HG02981 (cell line): ENCODE results near the gene CDH22.

Experiments used
- ATAC-seq: cut with Tn5 transposase; IDR thresholded peaks from one replicate; pipeline ENCODE4 v1.9.1; 2021; ENCODE audit warnings: mild to moderate bottlenecking, moderate library complexity; ENCODE audit not compliant: unreplicated experiment

The CDH22 gene

DNA sequence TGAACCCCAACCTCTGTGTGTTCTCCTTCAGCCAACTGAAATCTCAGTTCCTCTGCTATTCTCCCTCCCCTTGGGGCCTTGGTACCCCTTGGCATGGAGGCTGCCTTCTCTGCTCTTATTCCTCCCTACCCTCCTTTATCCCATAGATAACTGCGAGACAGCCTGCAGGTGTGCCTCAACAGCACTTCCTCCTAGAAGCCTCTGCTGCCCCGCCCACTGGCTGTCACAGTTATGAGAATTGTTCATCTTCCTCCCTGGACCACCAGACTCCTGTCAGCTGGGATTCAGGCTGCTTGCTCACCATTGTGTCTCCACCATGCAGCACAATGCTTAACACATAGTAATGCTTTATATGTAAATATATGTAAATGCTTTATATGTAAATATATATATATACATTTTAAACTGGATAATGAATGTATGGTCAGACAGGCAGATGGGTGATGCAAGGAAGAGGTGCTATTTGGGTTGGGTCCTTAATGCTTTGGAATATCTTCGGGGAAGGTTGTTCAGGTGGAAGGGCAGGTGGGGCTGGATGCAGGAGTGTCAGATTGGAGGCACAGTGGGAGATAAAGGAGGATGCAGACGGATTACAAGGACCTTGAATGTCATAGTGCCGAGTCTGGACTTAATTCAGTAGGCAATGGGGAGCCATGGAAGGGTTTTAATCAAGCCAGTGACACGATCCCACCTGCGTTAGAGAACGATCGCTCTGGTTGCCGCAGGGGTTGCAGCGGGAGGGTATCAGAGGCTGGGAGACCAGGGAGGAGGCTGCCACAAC lies 4.9 kb downstream of the CDH22 start:
- no peak for ATAC-seq

DNA sequence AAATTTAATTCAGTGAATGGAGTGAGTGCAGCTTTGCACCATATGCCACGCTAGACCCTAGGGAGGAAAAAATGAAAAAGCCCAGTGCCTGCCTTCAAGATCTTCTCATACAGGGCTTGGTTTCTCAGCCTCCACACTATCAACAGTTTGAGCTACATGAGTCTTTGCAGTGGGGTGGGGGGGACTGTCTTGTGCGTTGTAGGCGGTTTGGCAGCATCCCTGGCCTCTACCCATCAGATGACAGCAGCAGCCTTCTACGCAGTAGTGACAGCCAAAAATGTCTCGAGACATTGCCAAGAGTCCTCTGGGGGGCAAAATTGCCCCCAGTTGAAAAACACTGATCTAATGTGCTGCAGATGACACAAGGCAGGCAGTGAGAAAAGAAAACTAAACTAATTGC lies 6.2 kb downstream of the CDH22 start:
- ATAC-seq, result no peak

DNA sequence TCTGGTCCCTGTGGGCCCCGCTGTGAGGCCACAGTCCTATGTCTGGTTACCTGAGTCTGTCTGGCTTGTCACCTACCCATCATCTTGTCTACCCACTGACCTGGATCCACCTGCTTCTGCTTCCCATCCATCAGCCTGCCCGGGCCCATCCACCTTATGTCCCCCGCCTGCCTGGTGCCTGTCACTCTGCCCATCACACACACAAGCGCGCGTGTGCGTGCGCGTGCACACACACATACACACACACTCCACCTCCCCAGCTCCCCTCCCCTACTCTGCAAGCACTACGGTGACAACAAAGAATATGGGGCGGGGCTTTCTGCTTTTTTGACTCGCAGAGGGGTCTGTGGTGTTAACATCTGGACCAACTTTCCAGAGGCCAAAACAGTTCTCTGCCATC lies 8.0 kb downstream of the CDH22 start:
- ATAC-seq, result no peak

DNA sequence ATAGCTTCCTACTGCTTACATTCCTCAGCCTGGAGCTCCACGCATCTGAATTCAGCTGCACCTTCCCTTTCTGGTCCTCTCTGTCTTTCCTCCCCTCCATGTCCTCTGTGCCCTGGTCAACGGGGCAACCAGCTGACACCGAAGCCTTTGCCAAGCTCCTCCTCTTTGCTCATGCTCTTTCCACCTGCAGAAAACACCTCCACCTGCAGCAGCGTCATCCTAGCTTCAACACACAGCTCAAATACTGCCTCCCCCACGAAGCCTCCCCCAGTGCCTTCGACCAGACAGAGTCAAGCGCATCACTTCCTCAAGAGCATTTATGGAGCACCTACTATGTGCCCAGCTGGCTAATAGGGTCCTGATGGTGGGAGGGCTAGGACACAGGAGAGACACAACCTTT lies 9.2 kb downstream of the CDH22 start:
- no peak for ATAC-seq

DNA sequence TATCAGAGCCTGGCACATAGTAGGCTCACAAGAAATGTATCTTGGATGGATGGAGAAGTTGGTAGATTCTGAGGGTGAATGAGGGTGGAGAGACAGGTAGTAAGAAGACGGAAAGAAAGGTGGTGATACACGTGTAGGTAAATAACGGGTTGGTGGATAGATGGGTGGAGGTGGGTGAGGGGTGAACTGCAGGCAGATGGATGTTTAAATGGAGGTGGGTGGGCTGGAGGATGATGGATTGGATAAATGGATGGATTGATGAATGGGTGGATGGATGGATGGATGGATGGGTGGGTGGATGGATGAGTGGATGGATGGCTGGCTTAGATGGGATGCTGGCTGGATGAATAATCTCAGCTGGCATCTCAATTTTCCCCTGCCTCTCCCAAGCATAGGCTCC lies 9.9 kb downstream of the CDH22 start:
- ATAC-seq, result no peak

DNA sequence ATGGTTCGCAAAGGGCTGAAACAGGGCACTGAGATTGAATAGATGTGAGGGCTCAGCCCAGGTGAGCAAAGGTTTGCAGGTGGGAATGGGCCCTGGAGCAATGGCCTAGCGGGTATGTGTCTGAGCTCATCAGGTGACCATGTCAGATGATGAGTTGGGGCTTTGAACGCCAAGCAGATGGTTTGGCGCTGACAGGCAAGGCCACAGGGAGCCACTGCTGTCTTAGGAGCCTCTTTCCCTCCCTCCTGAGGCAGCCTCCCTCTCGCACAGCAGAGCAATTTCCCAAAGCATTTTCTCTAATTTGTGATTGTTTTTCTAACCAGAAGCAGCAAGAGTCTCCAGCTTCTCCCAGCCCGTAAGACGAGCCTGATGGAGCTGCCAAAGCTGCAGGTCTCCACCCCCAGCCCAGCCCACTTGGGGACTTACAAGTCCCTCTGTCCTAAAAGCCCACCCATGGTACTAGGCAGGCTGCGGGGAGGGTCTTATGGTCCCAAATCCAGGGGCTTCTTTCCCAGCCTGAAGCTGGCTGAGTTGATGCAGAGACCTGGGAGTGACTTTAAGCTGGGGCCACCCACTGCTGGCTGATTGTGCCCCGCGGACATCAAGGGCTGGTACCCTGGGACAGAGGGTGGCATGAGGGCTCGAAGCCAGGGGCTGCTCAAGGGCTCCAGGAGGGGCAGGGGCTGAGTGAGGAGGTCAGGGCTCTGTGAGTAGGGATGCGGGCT lies 11.6 kb downstream of the CDH22 start:
- no peak for ATAC-seq

DNA sequence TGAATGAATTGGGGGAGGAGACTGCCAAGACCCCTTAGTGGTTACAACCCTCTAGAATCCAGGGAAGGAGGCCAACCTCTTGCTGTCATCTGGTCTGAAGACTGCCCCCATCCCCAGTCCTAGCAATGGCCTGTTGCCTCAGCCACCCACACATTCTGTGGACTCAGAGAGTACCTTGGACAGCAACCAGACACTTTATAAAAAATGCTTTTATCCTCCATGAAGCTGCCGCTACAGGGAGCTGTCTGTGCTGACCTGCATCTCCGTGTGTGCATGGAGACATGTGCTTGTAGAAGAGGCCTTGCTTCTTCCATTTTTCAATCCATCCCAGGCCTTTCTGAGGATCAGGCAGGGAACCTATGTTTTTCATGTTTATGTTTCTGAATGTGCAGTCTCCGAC lies 15.2 kb downstream of the CDH22 start:
- ATAC-seq, result no peak

DNA sequence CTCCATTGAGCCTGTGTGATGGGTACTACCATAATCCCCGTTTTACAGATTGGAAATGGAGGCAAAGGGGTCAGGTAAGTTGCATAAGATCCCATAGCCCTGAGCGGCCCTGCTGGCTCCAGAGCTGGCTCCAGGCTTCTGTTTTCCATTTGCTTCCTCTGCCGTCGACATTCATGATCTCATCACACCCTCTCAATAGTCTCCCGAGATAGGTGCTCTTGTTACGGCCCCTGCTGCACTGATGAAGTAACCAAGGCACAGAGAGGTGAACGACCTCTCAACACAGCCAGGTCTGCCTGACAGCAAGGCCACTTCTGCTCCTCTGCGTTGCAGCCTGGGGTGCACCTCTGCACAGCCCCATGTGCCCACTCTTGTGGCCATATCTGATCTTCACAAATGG lies 16.9 kb downstream of the CDH22 start:
- ATAC-seq, result no peak

DNA sequence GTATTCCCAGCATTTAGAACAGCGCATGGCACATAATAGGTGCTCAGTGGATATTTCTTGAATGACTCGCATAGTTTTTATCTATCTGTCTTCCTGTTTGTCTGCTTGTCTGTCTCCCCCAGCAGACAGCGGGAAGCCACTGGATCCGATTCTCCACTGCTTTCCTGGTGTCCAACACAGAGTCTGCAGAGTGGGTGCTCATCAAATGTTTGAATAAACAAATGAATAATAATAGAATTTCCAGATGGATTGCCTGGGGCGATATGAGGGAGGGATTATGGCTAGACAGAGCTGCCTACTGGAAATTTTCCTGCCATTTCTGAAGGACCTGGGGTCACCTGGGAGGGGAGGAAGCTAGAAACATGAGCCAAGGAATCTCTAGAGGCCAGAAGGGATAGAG lies 18.9 kb downstream of the CDH22 start:
- no peak for ATAC-seq

DNA sequence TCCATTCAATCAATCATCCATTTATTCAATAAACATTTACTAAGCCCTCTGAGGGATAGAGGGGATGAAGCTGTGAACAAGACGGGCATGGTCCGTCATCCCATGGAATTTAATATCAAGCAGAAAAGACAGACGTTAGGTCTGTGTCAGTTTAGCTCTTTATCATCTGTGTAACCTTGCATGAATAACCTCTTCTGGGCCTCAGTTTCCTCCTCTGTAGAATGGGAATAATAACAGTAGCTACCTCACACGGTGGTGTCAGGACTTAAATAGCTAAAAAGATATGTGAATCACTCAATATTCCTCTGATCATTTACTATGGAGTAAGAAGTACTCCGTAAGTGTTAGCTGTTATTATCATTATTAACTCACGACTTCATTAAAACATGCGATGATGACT lies 21.3 kb downstream of the CDH22 start:
- ATAC-seq, result no peak

DNA sequence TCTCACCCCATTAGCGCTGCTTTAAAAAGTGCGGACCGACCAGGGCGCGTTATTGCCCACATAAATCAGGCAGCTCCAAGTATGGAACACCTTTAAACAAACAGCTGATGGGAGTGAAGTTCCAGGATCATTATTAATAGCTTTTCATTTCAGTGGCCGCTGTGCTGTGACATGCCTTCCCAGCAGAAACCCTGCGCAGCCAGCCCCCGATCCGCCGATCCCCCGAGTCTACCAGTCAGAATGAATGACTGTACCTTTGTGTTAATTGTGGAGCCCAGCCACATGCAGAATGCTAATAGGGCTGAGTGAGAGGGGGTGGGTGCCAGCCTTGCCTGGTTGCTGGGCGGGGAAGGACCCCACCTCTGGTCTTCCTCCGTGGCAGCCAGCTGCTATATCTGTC lies 21.9 kb downstream of the CDH22 start:
- no peak for ATAC-seq

DNA sequence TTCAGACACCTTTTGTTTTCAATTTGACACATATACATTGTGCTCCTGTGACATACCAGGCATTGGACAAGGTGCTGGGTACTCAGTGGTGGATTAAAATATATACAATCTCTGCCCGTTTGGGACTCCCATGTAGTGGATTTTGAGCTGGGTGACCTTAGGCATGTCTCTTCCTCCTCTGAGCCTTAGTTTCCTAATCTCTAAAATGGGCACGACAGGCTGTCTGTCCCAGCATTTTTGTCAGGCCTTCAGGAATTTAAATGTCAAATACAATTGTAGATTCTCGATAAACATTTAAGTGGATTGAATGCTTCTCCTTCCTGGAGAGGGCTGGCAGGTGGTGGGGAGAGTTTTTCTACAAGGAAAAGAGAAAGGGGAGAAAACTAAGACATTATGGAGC lies 22.6 kb downstream of the CDH22 start:
- ATAC-seq, result no peak

DNA sequence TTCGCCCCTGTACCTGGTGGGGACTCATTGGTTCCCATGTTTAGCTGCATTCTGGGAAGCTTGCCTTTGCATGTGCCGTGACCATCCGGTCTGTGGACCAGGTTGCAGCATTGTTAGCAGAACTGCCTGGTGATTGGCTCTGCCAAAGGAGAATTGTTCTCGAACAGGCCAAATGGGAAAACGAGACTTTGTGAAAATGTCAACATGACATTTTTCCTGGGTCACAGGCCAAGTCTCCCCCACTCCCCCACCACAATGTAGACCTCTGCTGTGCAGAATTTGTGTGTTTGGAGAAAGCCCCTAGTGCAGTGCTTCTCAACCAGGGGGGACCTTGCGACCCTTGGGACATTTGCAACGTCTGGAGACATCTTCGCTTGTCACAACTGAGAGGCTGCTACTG lies 23.2 kb downstream of the CDH22 start:
- no peak for ATAC-seq

DNA sequence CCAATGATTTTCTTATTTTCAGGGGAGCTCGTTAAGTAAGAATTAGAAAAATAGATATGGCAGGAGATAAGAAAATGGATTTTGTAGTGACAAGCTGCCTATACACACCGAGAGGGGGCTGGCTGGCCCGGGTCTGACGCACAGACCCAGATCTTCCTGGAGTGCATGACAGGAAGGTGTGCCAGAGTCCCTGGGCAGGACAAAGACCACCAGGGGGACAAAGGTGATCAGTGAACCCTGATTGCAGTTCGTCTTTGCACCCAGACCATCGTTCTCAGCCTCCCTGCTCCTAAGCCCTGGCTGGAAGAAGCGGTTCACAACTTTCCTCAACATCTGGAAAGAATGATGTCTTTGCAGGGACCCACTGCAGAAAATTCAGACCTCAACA lies 24.3 kb downstream of the CDH22 start:
- ATAC-seq, result no peak

DNA sequence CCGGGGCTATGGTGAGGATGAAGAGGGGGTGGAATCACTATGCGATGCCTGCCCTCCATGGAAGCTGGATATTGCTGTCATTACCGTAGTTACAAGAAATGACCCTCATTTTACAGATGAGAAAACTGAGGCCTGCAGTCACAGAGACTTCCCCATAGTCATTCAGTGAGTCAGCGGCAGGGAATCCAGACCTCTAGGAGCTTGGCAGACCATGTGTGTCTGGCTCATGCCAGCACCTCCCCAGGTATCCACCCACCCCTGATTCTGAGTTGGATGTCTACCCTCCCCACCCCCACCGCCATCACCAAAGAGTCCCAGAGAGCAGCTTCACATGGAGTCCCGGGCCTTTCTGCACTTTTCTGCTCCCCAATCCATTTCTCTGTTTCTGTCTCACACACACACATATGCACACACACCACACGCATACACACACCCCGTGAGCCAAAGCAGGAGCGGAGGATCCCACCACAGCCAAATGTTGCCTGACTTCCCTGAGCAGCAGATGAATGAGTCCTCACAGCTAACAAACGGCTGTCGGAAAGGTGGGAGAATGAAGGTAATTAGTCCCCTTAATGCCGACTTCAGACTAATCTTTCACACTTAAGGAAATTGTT lies 24.8 kb downstream of the CDH22 start:
- ATAC-seq, result no peak

DNA sequence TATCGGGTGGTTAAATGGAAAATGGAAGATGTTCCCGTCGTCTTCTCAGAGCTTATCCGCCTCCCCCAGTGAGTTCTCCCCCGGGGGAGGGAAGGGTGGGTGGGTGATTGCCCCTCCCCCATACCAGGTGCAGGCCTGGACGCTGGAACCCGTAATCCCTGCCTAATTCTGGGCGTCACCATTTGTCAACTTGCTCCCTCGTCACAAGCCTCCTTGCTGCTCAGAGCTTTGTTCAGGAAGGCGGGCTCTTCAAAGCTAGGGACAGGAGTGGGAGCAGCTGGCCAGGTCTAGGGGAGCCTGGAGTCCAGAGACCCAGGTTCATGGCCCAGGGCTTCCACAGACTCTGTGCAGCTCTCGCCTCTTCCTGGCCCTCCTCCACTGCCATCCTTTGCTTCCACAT lies 25.6 kb downstream of the CDH22 start:
- no peak for ATAC-seq

DNA sequence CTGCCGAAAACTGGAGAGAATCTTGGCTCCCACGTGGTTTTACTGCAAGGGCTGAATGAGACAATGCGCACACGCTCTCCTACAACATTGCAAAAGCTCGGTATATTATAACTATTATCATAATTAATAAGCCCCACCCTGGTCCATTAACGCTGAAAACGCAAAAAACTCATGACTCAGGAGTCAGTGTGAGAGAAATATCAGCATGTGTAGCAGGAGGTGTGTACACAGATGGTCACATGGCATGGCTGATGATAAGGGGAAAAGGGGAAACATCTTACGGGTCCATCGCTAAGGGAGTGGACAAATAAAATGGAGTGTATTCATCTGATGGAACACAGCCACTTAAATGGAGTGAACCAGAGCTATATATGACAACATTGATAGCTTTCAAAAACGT lies 29.2 kb downstream of the CDH22 start:
- ATAC-seq, result no peak

DNA sequence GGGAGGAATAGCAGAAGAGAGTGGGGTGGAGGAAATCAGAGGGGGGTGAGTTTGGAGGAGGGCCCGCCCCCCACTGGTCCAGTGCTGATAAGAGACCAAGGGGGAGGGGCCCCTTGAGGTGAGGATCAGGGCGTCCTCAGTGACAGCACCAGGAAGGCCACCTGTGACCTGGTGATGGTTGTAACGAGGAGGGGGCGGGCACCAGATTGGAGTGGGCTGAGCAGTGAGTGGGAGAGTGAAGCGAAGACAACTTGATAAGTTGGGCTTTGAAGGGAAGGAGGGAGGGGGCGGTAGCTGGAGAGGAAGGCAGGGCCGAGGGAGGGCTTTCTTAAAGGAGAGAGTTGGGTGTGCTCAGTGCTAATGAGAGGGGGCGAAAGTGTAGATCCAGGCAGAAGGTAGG lies 30.7 kb downstream of the CDH22 start:
- ATAC-seq, result no peak

DNA sequence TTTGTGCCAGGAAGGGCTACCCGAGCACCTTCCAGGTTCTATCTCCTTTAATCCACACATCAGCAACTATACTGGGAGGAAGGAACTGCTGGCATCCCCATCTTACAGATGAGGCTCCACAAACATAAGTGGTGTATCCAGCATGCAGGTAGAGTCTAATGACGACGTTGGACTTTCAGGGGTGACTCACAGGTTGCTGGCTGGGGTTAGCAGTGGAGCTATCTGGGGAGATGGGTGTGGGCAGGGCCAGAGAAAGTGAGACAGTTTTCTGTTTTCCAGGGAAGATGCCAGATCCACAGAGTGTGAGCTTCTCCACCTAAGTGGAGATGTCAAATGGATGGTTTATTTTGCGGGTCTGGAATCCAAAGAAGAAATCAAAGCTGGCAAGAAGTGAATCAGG lies 31.8 kb downstream of the CDH22 start:
- ATAC-seq, result no peak

DNA sequence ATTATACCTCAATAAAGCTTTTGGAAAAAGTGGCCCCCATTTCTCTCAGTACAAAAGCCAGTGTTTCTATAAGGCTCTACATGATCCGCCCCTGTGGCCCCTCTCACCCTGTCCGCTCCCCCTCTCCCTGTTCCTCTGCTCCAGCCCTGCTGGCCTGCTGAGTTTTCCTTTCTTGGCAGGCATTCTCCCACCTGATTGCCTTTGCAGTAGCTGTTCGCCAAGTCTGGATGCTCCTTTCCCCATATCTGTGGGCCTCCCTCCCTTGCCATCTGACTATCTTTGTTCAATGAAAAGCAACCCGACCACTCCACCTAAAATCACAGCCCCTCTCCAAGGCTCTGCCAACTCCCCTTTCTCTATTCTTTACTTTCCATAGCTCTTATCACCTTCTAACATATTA lies 33.2 kb downstream of the CDH22 start:
- ATAC-seq, result no peak

DNA sequence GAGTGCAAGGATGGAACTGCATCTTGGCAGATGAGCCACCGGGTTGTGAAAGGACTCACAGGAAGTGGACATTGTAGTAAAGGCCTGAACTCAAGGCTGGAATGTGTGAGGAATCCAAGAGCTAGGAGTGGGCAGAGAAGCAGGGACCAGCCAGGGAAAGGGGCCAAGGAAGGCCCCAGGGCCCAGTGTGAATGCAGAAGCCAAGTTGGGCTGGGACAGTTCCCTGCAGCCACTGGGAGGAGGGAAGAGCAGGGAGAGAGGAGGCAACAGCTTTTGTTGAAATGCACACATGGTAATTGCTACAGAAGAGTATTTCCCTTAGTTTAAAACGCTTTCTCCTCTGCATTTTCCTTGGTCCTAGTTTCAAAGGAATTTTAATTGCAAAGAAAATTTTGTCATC lies 34.6 kb downstream of the CDH22 start:
- ATAC-seq, result no peak

DNA sequence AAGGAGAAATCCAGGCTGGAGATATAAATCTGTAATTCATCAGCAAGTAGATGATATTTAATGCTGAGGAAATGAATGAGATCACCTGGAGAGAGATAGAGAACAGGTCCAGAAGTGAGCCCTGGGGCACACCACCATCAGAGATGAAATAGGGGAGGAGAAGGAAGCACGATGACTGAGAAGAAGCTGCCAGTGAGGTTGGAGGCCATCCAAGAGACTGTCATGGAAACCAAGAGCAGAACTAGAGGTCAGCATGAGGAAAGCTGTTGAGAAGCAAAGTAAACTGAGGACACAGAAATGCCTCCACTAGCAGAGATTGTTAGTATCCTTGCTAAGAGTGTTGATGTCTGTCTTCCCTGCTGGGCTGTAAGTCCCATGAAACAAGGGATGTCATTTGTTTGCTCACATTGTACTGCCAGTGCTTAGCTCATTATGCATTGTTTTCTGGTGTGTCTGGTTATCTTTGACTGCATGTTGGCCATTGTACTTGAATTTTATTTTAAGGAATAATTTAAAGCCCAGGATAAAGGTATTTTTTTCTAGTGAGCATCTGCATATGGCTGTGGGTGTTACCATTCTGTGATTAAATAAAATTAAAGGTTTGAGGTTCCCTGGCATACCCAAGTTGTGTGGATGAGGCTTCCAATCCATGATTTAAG lies 35.8 kb downstream of the CDH22 start:
- no peak for ATAC-seq
